H1 (cell line): ENCODE measurements around the gene EFCAB8. TPM values are rescaled to one million over a fixed set of nuclear protein-coding genes. Genes with fewer than 3 reads are reported as not detected.

Experiments
- CBX5 ChIP-seq: fragments of 300-800, 300-1000 bp; sonication (generic); IDR thresholded peaks from 2 replicates; pipeline ENCODE4 v1.7.1; 2016; ENCODE audit warnings: antibody characterized with exemption, low read length, low read depth
- EZH2 ChIP-seq: fragments of 200-600 bp; sonication (generic); IDR thresholded peaks from 2 replicates; pipeline ENCODE4 v1.7.1; 2012; ENCODE audit warnings: low read depth, mild to moderate bottlenecking, moderate library complexity, low read length, inconsistent platforms; ENCODE audit not compliant: severe bottlenecking
- GABPA ChIP-seq: IDR thresholded peaks from 2 replicates; pipeline ENCODE4 v1.6.1; 2011; ENCODE audit warnings: mild to moderate bottlenecking, low read length, moderate library complexity, borderline replicate concordance; ENCODE audit not compliant: insufficient read depth
- KDM5A ChIP-seq: fragments of 200-600 bp; IDR thresholded peaks from 2 replicates; pipeline ENCODE4 v1.7.1; 2012; ENCODE audit warnings: mild to moderate bottlenecking, low read length, inconsistent platforms, mixed read lengths
- RXRA ChIP-seq: IDR thresholded peaks from 2 replicates; pipeline ENCODE4 v1.6.1; 2011; ENCODE audit warnings: low read depth, mild to moderate bottlenecking, low read length, moderate library complexity; ENCODE audit not compliant: insufficient read depth
- SIN3A ChIP-seq, 2 experiments: IDR thresholded peaks in 1 of 2; conservative IDR thresholded peaks in 1 of 2; 2 replicates each; pipeline ENCODE4 v1.6.1; 2011 to 2012; ENCODE audit warnings: low read length in 2 of 2, improper control_type of control experiment in 1 of 2, low read depth in 1 of 2, mild to moderate bottlenecking in 1 of 2
- YY1 ChIP-seq: IDR thresholded peaks from 2 replicates; pipeline ENCODE4 v1.6.1; 2011; ENCODE audit warnings: low read depth, mild to moderate bottlenecking, low read length
- ZNF274 ChIP-seq: IDR thresholded peaks from 2 replicates; pipeline ENCODE4 v1.7.0; 2012; ENCODE audit warnings: low read length, borderline replicate concordance; ENCODE audit errors: extremely low read depth
- polyA plus RNA-seq, 7 experiments: library from polyadenylated mRNA; depleted of rRNA in 3 of 7; stranded (reverse) in 5 of 7; unstranded in 2 of 7; fragments of >200 nt in 5 of 7; fragments of 200-250 nt in 2 of 7; gene quantifications; 1 replicate in 5 of 7; 2 replicates in 1 of 7; 4 replicates in 1 of 7; pipeline versions ENCODE4 v1.2.1 to v1.2.3, GENCODE V29; 2011 to 2013; ENCODE audit warnings: missing spikeins in 2 of 7, mixed read lengths in 2 of 7
- total RNA-seq: library from RNA; stranded (reverse); fragmentation: NEBNext Ultra II Directional; extraction: Animal tissue kit (Norgen Biotek cat#: 25700); gene quantifications from 2 replicates; pipeline ENCODE4 v1.2.1, GENCODE V29; 2021
- TF ChIP-seq, protein P1 (sequence below), 3 experiments: IDR thresholded peaks; 1 replicate in 2 of 3; 2 replicates in 1 of 3; pipeline versions ENCODE4 v1.5.1 to v1.6.1; 2011; ENCODE audit warnings: low read length in 3 of 3, mild to moderate bottlenecking in 3 of 3, inconsistent platforms in 2 of 3, low read depth in 1 of 3, moderate library complexity in 1 of 3; ENCODE audit not compliant: insufficient read depth in 1 of 3; ENCODE audit errors: control extremely low read depth in 1 of 3

The EFCAB8 gene
- total and polyA plus RNA-seq, 2 of the 8 experiments (the other 6 are each of a cell fraction or from before 2014, with no cell fraction given) = 0.06 to 0.20 TPM

DNA sequence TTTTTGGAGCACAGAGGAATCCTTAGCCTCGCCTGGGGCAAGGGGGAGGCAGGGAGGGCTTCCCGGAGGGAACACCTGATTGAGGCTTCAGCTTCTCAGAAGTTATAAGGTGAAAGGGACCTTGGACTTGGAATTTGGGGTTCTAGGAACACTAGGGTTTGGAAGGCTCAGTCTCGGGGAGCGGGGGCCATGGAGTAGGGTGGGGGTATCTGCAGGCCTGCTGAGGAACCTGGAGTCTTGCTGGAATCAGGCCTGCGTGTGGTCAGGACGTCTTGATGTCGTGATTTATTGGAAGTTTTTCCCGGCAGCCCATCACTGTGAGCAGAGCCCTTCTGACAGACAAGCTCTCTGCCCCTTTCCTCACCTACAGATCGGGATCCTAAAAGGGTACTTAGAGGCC, 50.7 kb downstream of the EFCAB8 start (continued):
- TF ChIP-seq, protein P1, sequence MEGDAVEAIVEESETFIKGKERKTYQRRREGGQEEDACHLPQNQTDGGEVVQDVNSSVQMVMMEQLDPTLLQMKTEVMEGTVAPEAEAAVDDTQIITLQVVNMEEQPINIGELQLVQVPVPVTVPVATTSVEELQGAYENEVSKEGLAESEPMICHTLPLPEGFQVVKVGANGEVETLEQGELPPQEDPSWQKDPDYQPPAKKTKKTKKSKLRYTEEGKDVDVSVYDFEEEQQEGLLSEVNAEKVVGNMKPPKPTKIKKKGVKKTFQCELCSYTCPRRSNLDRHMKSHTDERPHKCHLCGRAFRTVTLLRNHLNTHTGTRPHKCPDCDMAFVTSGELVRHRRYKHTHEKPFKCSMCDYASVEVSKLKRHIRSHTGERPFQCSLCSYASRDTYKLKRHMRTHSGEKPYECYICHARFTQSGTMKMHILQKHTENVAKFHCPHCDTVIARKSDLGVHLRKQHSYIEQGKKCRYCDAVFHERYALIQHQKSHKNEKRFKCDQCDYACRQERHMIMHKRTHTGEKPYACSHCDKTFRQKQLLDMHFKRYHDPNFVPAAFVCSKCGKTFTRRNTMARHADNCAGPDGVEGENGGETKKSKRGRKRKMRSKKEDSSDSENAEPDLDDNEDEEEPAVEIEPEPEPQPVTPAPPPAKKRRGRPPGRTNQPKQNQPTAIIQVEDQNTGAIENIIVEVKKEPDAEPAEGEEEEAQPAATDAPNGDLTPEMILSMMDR (IDR thresholded peaks at IDR 0.05; ENCODE audit: control extremely low read depth in 1 of 3, insufficient read depth in 1 of 3, low read depth in 1 of 3, low read length in 3 of 3) = no peak
- TF ChIP-seq CBX5 = no peak
- TF ChIP-seq YY1 = no peak
- TF ChIP-seq ZNF274 = no peak
- TF ChIP-seq KDM5A = no peak
- no peak for TF ChIP-seq EZH2
- no peak for TF ChIP-seq RXRA
- no peak for TF ChIP-seq SIN3A (conservative IDR thresholded peaks at IDR 0.05 in 1 of 2, IDR thresholded peaks at IDR 0.05 in 1 of 2; ENCODE audit: low read depth in 1 of 2, low read length in 2 of 2)
- TF ChIP-seq GABPA = no peak
